Renal cortical epithelial cell (primary cell): ENCODE data around the gene NEO1. TPM values are rescaled to one million over a fixed set of nuclear protein-coding genes. Genes with fewer than 3 reads are reported as not detected.
"Not testable (repeated sequence)": the region's sequence is repeated elsewhere in the genome, so short reads cannot be mapped to it uniquely, and the experiment has no call there.

ENCODE experiments used
- DNase-seq: peaks from one replicate; pipeline ENCODE4 v3.0.0-alpha.2; 2011; ENCODE audit warnings: low read depth
- total RNA-seq: library from RNA; depleted of rRNA; stranded (reverse); fragments of >200 nt; gene quantifications from 2 replicates; pipeline ENCODE4 v1.2.3, GENCODE V29; 2014

NEO1 gene
- total RNA-seq, 1 donor from 2014 or later: 86.8 TPM

GRCh38 chr15:73139744-73140553, 87.7 kb downstream of the NEO1 start:
- no peak for DNase-seq

- DNase-seq: no peak
Measured at GRCh38 chr15:73141216-73141900, 89.1 kb downstream of the NEO1 start.

GRCh38 chr15:73142802-73143762, 90.8 kb downstream of the NEO1 start:
- peak; percentile 95 for DNase-seq

- DNase-seq: no peak
Measured at GRCh38 chr15:73143763-73144155, 91.5 kb downstream of the NEO1 start.

- DNase-seq: no peak
Measured at GRCh38 chr15:73146419-73146818, 94.2 kb downstream of the NEO1 start.

GRCh38 chr15:73150831-73151230, 98.6 kb downstream of the NEO1 start:
- DNase-seq: no peak

- DNase-seq: no peak
Measured at GRCh38 chr15:73153024-73153423, 100.8 kb downstream of the NEO1 start.

GRCh38 chr15:73153447-73153846, 101.2 kb downstream of the NEO1 start:
- DNase-seq: no peak

- no peak for DNase-seq
Measured at GRCh38 chr15:73156431-73157191, 104.3 kb downstream of the NEO1 start.

GRCh38 chr15:73161546-73161945, 109.3 kb downstream of the NEO1 start:
- no peak for DNase-seq

- DNase-seq: no peak
Measured at GRCh38 chr15:73165435-73165834, 113.2 kb downstream of the NEO1 start.

- DNase-seq: no peak
Measured at GRCh38 chr15:73165844-73166243, 113.6 kb downstream of the NEO1 start.

- DNase-seq: not testable (repeated sequence)
Measured at GRCh38 chr15:73166711-73167110, 114.4 kb downstream of the NEO1 start.

GRCh38 chr15:73168487-73168886, 116.2 kb downstream of the NEO1 start:
- no peak for DNase-seq

- no peak for DNase-seq
Measured at GRCh38 chr15:73171711-73172110, 119.4 kb downstream of the NEO1 start.

GRCh38 chr15:73172508-73172907, 120.2 kb downstream of the NEO1 start:
- no peak for DNase-seq

- no peak for DNase-seq
Measured at GRCh38 chr15:73174171-73174570, 121.9 kb downstream of the NEO1 start.

GRCh38 chr15:73175382-73175781, 123.1 kb downstream of the NEO1 start:
- DNase-seq: no peak

GRCh38 chr15:73176598-73176997, 124.3 kb downstream of the NEO1 start:
- no peak for DNase-seq

GRCh38 chr15:73183071-73183470, 130.8 kb downstream of the NEO1 start:
- DNase-seq: no peak

- DNase-seq: peak; percentile 61
Measured at GRCh38 chr15:73190189-73190601, 137.9 kb downstream of the NEO1 start.
